GM18517 (cell line): ENCODE results near the gene SECTM1.

Experiments
- ATAC-seq: cut with Tn5 transposase; IDR thresholded peaks from one replicate; pipeline ENCODE4 v1.9.1; 2021; ENCODE audit warnings: mild to moderate bottlenecking, moderate library complexity; ENCODE audit not compliant: unreplicated experiment

Gene SECTM1

GRCh38 chr17:82329683-82330321 is 3.8 kb downstream of the SECTM1 start:
- no peak for ATAC-seq

GRCh38 chr17:82328994-82329507 is 4.5 kb downstream of the SECTM1 start:
- ATAC-seq, result no peak

GRCh38 chr17:82328141-82328993 is 5.2 kb downstream of the SECTM1 start:
- ATAC-seq, result no peak

GRCh38 chr17:82327757-82328140 is 5.8 kb downstream of the SECTM1 start:
- no peak for ATAC-seq

GRCh38 chr17:82327289-82327688 is 6.3 kb downstream of the SECTM1 start:
- no peak for ATAC-seq

GRCh38 chr17:82325286-82326180 is 8.0 kb downstream of the SECTM1 start:
- ATAC-seq, result no peak

GRCh38 chr17:82324566-82325285 is 8.8 kb downstream of the SECTM1 start:
- no peak for ATAC-seq

- ATAC-seq, result no peak
Measured at GRCh38 chr17:82323514-82324234, 9.9 kb downstream of the SECTM1 start.

- no peak for ATAC-seq
Measured at GRCh38 chr17:82322526-82323453, 10.8 kb downstream of the SECTM1 start.

GRCh38 chr17:82321947-82322466 is 11.6 kb downstream of the SECTM1 start:
- no peak for ATAC-seq

- no peak for ATAC-seq
Measured at GRCh38 chr17:82320956-82321927, 12.3 kb downstream of the SECTM1 start.

GRCh38 chr17:82320140-82320840 is 13.3 kb downstream of the SECTM1 start:
- no peak for ATAC-seq

GRCh38 chr17:82319619-82320062 is 13.9 kb downstream of the SECTM1 start:
- no peak for ATAC-seq

- no peak for ATAC-seq
Measured at GRCh38 chr17:82318772-82319606, 14.6 kb downstream of the SECTM1 start.

- no peak for ATAC-seq
Measured at GRCh38 chr17:82318169-82318498, 15.4 kb downstream of the SECTM1 start.
